Neural cell (in vitro differentiated cells): ENCODE data around the gene THOP1. TPM values are rescaled to one million over a fixed set of nuclear protein-coding genes. Genes with fewer than 3 reads are reported as not detected.

Source experiments
- H2AFZ ChIP-seq: fragments of 200-600, 300-800 bp; sonication (generic), shearing (Covaris generic); 2 replicates; pipeline ENCODE4 v1.6.0; 2014; ENCODE audit warnings: low read depth, mild to moderate bottlenecking, antibody characterized with exemption, low read length, moderate library complexity
- H3F3A ChIP-seq: fragments of 200-600 bp; shearing (Covaris generic); 2 replicates; pipeline ENCODE4 v1.6.1; 2016; ENCODE audit warnings: mild to moderate bottlenecking, moderate library complexity, mixed read lengths, antibody characterized with exemption, low read length; ENCODE audit not compliant: insufficient read depth, poor library complexity, severe bottlenecking
- H3K27ac ChIP-seq: fragments of 200-600, 300-800 bp; sonication (generic), shearing (Covaris generic); 2 replicates; pipeline ENCODE4 v1.5.1; 2014; ENCODE audit warnings: mild to moderate bottlenecking, low read length, moderate library complexity
- H3K27me3 ChIP-seq: fragments of 300-800, 200-600 bp; sonication (generic), shearing (Covaris generic); 2 replicates; pipeline ENCODE4 v1.6.0; 2014; ENCODE audit warnings: mild to moderate bottlenecking, low read depth, low read length, moderate library complexity; ENCODE audit not compliant: insufficient read depth
- H3K36me3 ChIP-seq: fragments of 300-800, 200-600 bp; sonication (generic), shearing (Covaris generic); 2 replicates; pipeline ENCODE4 v1.5.1; 2014; ENCODE audit warnings: mild to moderate bottlenecking, antibody characterized with exemption, low read length, moderate library complexity; ENCODE audit not compliant: insufficient read depth
- H3K4me2 ChIP-seq: fragments of 300-800, 200-600 bp; sonication (generic), shearing (Covaris generic); 2 replicates; pipeline ENCODE4 v1.6.0; 2014; ENCODE audit warnings: mild to moderate bottlenecking, low read length
- H3K4me3 ChIP-seq: fragments of 300-800, 200-600 bp; sonication (generic), shearing (Covaris generic); 2 replicates; pipeline ENCODE4 v1.5.1; 2014; ENCODE audit warnings: mild to moderate bottlenecking, low read length, moderate library complexity
- H3K79me2 ChIP-seq: fragments of 200-600 bp; shearing (Covaris generic); replicated peaks from 2 replicates; pipeline ENCODE4 v1.6.0; 2014; ENCODE audit warnings: mild to moderate bottlenecking, low read length, moderate library complexity; ENCODE audit not compliant: insufficient read depth
- H3K9ac ChIP-seq: fragments of 300-800, 200-600 bp; sonication (generic), shearing (Covaris generic); 2 replicates; pipeline ENCODE4 v1.6.1; 2016; ENCODE audit warnings: mild to moderate bottlenecking, low read length, mixed read lengths
- H3K9me2 ChIP-seq: fragments of 200-600 bp; shearing (Covaris generic); 2 replicates; pipeline ENCODE4 v1.6.1; 2016; ENCODE audit warnings: mild to moderate bottlenecking, low read length, mixed read lengths; ENCODE audit not compliant: insufficient read depth
- H3K9me3 ChIP-seq: fragments of 200-600, 300-800 bp; sonication (generic), shearing (Covaris generic); 2 replicates; pipeline ENCODE4 v1.6.1; 2016; ENCODE audit warnings: mild to moderate bottlenecking, mixed run types, low read length, moderate library complexity, mixed read lengths
- H4K20me1 ChIP-seq: fragments of 200-600 bp; shearing (Covaris generic); 2 replicates; pipeline ENCODE4 v1.6.1; 2016; ENCODE audit warnings: mild to moderate bottlenecking, mixed run types; ENCODE audit not compliant: insufficient read depth
- EP300 ChIP-seq: fragments of 450-650 bp; conservative IDR thresholded peaks from 2 replicates; pipeline ENCODE4 v1.6.1; 2014; ENCODE audit warnings: antibody characterized with exemption, mild to moderate bottlenecking, moderate library complexity; ENCODE audit not compliant: poor library complexity, severe bottlenecking
- EZH2 ChIP-seq: fragments of 200-600, 300-800 bp; shearing (Covaris generic), sonication (generic); IDR thresholded peaks from 2 replicates; pipeline ENCODE4 v1.6.1; 2014; ENCODE audit warnings: antibody characterized with exemption, low read length, borderline replicate concordance, mild to moderate bottlenecking; ENCODE audit not compliant: insufficient read depth, poor library complexity, severe bottlenecking
- MXI1 ChIP-seq: fragments of 450-650 bp; conservative IDR thresholded peaks from 2 replicates; pipeline ENCODE4 v1.6.1; 2014; ENCODE audit warnings: antibody characterized with exemption, mild to moderate bottlenecking; ENCODE audit not compliant: poor library complexity, severe bottlenecking
- POLR2AphosphoS5 ChIP-seq: IDR thresholded peaks from 2 replicates; pipeline ENCODE4 v1.6.1; 2012
- RAD21 ChIP-seq: fragments of 450-650 bp; conservative IDR thresholded peaks from 2 replicates; pipeline ENCODE4 v1.6.1; 2014; ENCODE audit warnings: antibody characterized with exemption, mild to moderate bottlenecking, moderate library complexity
- SMC3 ChIP-seq: fragments of 450-650 bp; conservative IDR thresholded peaks from 2 replicates; pipeline ENCODE4 v1.6.1; 2014; ENCODE audit warnings: antibody characterized with exemption, mild to moderate bottlenecking, moderate library complexity; ENCODE audit not compliant: poor library complexity
- TAF1 ChIP-seq: IDR thresholded peaks from 2 replicates; pipeline ENCODE4 v1.6.1; 2012; ENCODE audit warnings: low read depth
- polyA plus RNA-seq: library from polyadenylated mRNA; depleted of rRNA; stranded (reverse); fragments of >200 nt; gene quantifications from 2 replicates; pipeline ENCODE4 v1.2.3, GENCODE V29; 2014
- TF ChIP-seq, protein P1 (sequence below): fragments of 450-650 bp; IDR thresholded peaks from 2 replicates; pipeline ENCODE4 v1.5.1; 2014; ENCODE audit warnings: antibody characterized with exemption, mild to moderate bottlenecking, moderate library complexity; ENCODE audit not compliant: poor library complexity, severe bottlenecking
- TF ChIP-seq, protein P2 (sequence below): IDR thresholded peaks from 2 replicates; pipeline ENCODE4 v1.6.1; 2012; ENCODE audit warnings: borderline replicate concordance

THOP1 gene
- polyA plus RNA-seq, 1 donor from 2014 or later, result 113 TPM

DNA sequence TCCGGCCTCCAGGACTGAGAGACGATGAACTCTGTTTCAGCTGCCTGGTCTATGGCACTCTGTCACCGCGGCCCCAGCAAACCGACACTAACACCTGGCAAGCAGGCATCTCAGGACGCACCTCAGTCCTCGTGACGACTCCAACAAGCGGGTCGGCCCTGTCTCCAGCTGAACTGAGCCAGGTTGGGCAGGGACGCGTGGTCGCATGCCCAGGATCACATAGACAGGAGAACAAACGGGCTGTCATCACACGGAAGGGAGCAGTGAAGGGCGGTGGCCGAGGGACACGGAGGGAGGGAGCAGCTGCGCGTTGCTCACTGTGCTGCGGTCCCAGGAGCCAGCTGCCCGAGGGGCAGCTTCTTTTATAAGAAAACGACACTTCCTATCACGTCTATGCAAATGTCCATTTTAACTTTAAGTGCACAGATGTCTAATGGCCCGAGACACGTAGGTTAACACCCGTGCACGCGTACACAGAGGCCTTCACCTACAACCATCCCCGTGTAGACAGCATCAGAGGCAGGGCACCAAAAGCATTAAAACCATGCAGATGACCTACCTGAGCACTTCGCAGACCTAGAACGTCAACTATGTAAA, 11.1 kb upstream of the THOP1 start:
- H3K27me3 ChIP-seq, result no peaks in the 10 kb centered on the region
- H3K4me3 ChIP-seq, result no peak overlapping the region
- H3K79me2 ChIP-seq, result peaks cover 49% of the 10 kb centered on the region
- H3K27ac ChIP-seq, result no peak overlapping the region
- H3F3A ChIP-seq, result no peaks in the 10 kb centered on the region
- no peak overlapping the region for H2AFZ ChIP-seq
- no peaks in the 10 kb centered on the region for H3K36me3 ChIP-seq
- H3K9me2 ChIP-seq, result no peaks in the 10 kb centered on the region
- no peak overlapping the region for H3K4me2 ChIP-seq
- no peak overlapping the region for H3K9ac ChIP-seq
- TF ChIP-seq POLR2AphosphoS5 (no peak), EZH2 (no peak), SMC3 (no peak), RAD21 (no peak), MXI1 (no peak), TAF1 (no peak), EP300 (no peak)
- TF ChIP-seq, protein P1, sequence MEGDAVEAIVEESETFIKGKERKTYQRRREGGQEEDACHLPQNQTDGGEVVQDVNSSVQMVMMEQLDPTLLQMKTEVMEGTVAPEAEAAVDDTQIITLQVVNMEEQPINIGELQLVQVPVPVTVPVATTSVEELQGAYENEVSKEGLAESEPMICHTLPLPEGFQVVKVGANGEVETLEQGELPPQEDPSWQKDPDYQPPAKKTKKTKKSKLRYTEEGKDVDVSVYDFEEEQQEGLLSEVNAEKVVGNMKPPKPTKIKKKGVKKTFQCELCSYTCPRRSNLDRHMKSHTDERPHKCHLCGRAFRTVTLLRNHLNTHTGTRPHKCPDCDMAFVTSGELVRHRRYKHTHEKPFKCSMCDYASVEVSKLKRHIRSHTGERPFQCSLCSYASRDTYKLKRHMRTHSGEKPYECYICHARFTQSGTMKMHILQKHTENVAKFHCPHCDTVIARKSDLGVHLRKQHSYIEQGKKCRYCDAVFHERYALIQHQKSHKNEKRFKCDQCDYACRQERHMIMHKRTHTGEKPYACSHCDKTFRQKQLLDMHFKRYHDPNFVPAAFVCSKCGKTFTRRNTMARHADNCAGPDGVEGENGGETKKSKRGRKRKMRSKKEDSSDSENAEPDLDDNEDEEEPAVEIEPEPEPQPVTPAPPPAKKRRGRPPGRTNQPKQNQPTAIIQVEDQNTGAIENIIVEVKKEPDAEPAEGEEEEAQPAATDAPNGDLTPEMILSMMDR, result no peak
- TF ChIP-seq, protein P2, sequence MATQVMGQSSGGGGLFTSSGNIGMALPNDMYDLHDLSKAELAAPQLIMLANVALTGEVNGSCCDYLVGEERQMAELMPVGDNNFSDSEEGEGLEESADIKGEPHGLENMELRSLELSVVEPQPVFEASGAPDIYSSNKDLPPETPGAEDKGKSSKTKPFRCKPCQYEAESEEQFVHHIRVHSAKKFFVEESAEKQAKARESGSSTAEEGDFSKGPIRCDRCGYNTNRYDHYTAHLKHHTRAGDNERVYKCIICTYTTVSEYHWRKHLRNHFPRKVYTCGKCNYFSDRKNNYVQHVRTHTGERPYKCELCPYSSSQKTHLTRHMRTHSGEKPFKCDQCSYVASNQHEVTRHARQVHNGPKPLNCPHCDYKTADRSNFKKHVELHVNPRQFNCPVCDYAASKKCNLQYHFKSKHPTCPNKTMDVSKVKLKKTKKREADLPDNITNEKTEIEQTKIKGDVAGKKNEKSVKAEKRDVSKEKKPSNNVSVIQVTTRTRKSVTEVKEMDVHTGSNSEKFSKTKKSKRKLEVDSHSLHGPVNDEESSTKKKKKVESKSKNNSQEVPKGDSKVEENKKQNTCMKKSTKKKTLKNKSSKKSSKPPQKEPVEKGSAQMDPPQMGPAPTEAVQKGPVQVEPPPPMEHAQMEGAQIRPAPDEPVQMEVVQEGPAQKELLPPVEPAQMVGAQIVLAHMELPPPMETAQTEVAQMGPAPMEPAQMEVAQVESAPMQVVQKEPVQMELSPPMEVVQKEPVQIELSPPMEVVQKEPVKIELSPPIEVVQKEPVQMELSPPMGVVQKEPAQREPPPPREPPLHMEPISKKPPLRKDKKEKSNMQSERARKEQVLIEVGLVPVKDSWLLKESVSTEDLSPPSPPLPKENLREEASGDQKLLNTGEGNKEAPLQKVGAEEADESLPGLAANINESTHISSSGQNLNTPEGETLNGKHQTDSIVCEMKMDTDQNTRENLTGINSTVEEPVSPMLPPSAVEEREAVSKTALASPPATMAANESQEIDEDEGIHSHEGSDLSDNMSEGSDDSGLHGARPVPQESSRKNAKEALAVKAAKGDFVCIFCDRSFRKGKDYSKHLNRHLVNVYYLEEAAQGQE, result no peak
- no peaks in the 10 kb centered on the region for H4K20me1 ChIP-seq
- H3K9me3 ChIP-seq, result no peaks in the 10 kb centered on the region

DNA sequence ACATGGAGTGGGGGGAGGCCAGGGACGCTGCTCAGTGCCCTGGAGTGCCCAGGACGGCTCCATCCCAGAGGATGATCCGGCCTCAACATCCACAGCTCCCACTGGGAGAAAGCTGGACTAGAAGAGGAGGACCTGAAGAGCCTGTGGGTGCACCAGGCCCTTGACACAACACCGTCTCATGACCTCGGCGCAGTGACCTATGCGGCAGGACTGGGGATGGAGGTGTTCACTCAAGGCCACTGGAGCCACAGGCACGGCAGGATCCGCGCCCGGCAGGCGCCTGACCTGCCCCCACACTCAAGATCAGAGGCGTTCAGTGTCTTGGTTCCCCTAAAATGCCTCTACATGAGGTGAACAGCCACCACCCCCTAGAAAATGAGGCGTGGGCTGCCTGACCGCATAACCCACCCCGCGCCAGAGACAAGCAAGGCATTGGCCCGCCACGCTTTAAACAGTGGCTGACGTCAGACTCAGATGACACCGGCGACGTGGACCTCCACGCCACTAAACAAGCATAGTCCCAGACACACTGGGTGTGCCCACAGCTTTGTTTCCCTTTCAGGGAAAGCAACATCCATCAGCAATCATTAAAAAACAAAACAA, 10.2 kb upstream of the THOP1 start:
- H3K9me3 ChIP-seq, result no peaks in the 10 kb centered on the region
- H3K27me3 ChIP-seq, result no peaks in the 10 kb centered on the region
- peaks cover 53% of the 10 kb centered on the region for H3K79me2 ChIP-seq
- no peak overlapping the region for H3K4me3 ChIP-seq
- H3K9ac ChIP-seq, result no peak overlapping the region
- no peaks in the 10 kb centered on the region for H3F3A ChIP-seq
- no peaks in the 10 kb centered on the region for H3K9me2 ChIP-seq
- no peak overlapping the region for H2AFZ ChIP-seq
- no peaks in the 10 kb centered on the region for H4K20me1 ChIP-seq
- H3K27ac ChIP-seq, result no peak overlapping the region
- TF ChIP-seq SMC3 (no peak), EZH2 (no peak), POLR2AphosphoS5 (no peak)
- no peaks in the 10 kb centered on the region for H3K36me3 ChIP-seq
- H3K4me2 ChIP-seq, result no peak overlapping the region
